Measurements from ENCODE around the gene RBM4B.

RBM4B gene

GRCh38 chr11:66692871-66693331 lies 15.2 kb upstream of the RBM4B start:
- no peak overlapping the region for H3K4me3 ChIP-seq (replicated peaks; ENCODE audit: low read depth, low read length)
- TF ChIP-seq CTCF (IDR thresholded peaks at IDR 0.05; ENCODE audit: low read depth, low read length, missing control alignments), result no peak
- DNase-seq (ENCODE audit: extremely low read depth, low read depth), result no peak

- TF ChIP-seq CTCF (IDR thresholded peaks at IDR 0.05; ENCODE audit: low read depth, low read length, missing control alignments), result no peak
- no peak for DNase-seq (ENCODE audit: extremely low read depth, low read depth)
- no peak overlapping the region for H3K4me3 ChIP-seq (replicated peaks; ENCODE audit: low read depth, low read length)
These were observed 14.8 kb upstream of the RBM4B start for GRCh38 chr11:66692446-66692845.

- no peak overlapping the region for H3K4me3 ChIP-seq (replicated peaks; ENCODE audit: low read depth, low read length)
- no peak for TF ChIP-seq CTCF (IDR thresholded peaks at IDR 0.05; ENCODE audit: low read depth, low read length, missing control alignments)
- no peak for DNase-seq (ENCODE audit: extremely low read depth, low read depth)
These were observed 13.8 kb upstream of the RBM4B start for GRCh38 chr11:66691311-66691980.

- DNase-seq (ENCODE audit: extremely low read depth, low read depth), result no peak
- TF ChIP-seq CTCF (IDR thresholded peaks at IDR 0.05; ENCODE audit: low read depth, low read length, missing control alignments), result no peak
- no peak overlapping the region for H3K4me3 ChIP-seq (replicated peaks; ENCODE audit: low read depth, low read length)
These were observed 12.2 kb upstream of the RBM4B start for GRCh38 chr11:66689661-66690590.

- DNase-seq (ENCODE audit: extremely low read depth, low read depth), result no peak
- no peak for TF ChIP-seq CTCF (IDR thresholded peaks at IDR 0.05; ENCODE audit: low read depth, low read length, missing control alignments)
- H3K4me3 ChIP-seq (replicated peaks; ENCODE audit: low read depth, low read length), result no peak overlapping the region
These were observed 11.2 kb upstream of the RBM4B start for GRCh38 chr11:66688561-66689534.

- no peak overlapping the region for H3K4me3 ChIP-seq (replicated peaks; ENCODE audit: low read depth, low read length)
- DNase-seq (ENCODE audit: extremely low read depth, low read depth), result no peak
- TF ChIP-seq CTCF (IDR thresholded peaks at IDR 0.05; ENCODE audit: low read depth, low read length, missing control alignments), result no peak
These were observed 10.2 kb upstream of the RBM4B start for GRCh38 chr11:66687831-66688281.
